Head of caudate nucleus (tissue), 42 donors: ENCODE results near the gene CTLA4.

Experiments
- DNase-seq, 42 donors: peaks; one replicate each; pipeline versions ENCODE4 v3.0.0 to v3.0.0-alpha.2; 2020 to 2021; ENCODE audit warnings: mixed read lengths in 7 of 42
- intact Hi-C: fragments of 100-400 bp; cut with DNase I; formaldehyde crosslinking; loops from one replicate; pipeline ENCODE4 v1.15.0; 2022

Gene CTLA4

DNA sequence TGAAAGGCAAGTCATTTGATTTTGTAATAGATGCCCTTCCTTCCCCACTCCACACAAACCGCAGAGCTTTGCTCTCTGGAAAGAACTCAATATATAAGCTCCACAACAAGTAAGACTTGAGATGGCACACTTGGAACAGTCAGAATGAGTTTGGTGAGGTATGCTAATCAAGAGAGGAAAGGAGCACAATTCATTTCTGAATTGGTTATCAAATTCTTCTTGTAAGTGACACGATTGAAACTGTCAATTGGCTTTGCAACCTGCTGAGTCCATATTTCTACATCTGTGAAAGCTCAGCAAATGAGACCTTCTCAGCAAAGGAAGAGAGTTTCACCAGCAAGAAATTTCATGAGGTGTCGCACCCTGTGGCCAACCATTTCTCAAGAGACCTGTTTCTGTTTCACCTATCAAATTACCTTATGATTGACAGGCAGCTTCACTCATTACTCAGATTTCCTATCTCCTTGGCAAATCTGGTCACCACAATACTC, 19.1 kb downstream of the CTLA4 start:
- intact Hi-C loops: no loop called here
- DNase-seq: no peak

DNA sequence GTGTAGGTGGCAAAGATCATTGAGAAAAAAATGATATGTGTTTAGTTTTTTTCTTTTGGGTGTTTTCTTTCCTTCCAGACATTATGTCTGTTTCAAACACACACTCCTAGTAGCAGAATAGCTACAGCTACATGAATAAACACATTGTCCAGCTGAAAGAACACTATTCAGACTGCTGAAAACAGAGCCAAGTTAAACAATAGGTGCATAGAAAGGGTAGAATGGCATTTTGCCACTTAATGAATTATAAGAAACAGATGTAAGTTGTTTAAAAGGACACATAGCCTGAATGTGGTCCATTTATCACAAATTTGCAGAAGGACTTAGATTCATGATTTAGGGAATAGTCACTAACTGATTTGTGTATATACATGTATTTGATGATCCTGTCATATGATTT, 20.1 kb downstream of the CTLA4 start:
- DNase-seq: peak in 2 of 42 donors; percentile 20 to 44
- intact Hi-C loops: no loop called here

DNA sequence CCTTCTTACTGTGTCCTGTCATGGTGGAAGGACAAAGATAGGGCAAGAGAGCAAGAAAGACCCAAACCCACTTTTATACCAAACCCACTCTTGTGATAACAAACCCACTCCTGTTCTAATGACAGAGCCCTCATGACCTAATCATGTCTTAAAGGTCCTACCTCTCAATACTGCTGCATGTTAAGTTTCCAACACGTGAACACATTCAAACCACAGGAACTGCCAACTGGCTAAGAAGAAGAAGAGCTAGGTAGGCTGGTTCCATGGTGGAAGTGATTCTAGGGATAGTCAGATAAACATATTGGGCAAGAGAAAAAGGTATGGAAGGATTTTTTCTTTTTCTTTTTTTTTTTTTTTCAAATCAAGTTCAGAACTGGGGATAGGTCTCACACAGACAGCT, 22.0 kb downstream of the CTLA4 start:
- intact Hi-C loops: no loop called here

DNA sequence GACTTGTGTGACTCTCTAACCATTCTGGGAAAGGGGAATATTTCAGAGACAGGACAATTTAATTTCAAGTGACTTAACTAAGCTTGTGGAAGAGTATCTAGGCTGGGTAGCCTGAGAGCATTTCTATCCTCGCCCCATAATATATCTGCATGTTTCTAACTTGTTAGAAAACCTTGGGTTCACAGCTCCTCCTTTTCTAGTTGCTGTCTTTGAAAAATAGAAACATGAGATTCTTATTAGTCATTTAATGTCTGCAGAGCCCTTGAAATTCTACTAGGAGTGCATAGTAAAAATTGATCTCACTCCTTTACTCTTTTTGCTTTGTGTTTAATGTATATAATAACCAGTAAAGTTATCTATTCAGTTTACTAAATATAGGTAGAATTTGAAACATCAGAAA, 22.4 kb downstream of the CTLA4 start:
- DNase-seq: no peak
- intact Hi-C loops: no loop called here

More for the DNA sequence above, 22.0 kb downstream of the CTLA4 start:
- no peak for DNase-seq

DNA sequence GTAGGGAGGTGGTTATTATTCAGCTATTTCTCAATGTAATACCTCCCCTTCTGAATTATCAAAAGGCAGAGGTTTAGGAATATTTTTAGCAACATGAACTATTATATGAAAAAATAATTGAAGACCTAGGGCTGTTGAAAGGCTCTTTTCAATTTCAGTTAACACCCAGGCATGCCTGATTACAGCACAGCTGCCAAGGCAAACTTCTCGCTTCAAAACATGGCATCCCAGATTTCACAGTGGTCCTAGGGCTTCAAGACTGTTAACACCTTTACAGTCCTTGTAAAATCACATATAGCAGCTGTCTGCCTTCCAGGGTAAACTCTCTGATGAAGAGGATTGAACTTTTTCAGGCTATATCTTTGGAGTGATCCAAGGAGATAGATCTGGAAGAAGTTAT, 23.2 kb downstream of the CTLA4 start:
- no peak for DNase-seq
- intact Hi-C loops: no loop called here

DNA sequence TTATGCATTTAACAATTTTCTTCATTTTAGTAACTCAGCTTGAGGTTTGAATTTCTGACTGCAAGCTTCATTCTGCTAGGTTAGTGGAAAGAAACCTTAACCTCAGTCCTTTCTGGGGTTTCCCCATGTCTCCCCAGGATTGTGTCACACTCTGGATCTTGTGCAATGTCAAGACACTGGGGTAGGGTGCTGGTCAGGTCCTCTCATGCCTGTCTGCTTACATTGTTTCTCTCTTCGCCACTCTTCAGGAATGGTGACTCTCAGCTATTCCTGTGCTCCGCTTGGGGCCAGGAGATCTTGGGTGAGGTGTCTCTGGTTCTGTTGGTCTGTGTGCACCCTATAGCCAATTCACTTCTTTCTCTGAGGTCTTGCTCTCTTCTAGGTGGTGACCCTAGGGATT, 23.9 kb downstream of the CTLA4 start:
- DNase-seq: peak in 7 of 42 donors; percentile 8 to 45 (median 26)
- intact Hi-C loops: no loop called here

DNA sequence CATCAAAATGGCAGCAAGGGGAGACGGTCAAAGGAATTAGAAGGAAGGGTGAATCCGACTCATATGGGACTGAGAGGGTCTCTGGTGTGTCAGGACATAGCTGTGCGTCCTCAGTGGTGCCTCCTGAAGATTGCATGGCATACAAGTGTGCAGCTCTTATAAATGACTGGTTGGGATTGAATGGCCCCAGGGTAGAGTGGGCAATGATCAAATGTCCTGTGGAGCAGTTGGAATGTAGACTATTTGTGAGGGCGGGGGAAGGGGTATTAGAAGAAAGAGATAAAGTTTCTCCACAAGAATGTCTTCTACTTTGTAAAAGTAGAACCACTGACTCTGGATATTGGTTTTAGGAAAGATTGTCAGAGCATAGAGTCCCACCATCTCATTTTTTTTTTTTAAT, 24.6 kb downstream of the CTLA4 start:
- intact Hi-C loops: no loop called here

DNA sequence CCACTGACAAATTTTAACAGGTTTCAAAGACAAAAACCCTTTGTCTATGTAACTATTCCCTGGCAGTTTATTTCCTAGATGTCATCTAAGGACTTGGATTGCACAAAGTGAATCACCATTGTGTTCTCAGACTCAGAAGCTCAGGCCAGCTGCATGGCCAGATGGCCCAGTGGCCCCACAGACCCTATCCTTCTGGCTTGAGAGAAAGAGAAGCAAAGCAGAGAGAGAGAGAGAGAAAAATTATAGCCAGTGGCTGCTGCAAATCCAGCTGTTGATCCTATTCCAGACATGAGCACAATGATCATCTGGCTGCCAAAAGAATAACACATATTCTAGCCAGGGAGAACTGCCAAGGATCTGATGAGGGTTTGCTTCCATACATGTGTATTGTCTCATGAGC, 25.8 kb downstream of the CTLA4 start:
- intact Hi-C loops: no loop called here
- peak; percentile 22 to 88 (median 72) for DNase-seq

More for the DNA sequence above, 24.6 kb downstream of the CTLA4 start:
- no peak for DNase-seq

DNA sequence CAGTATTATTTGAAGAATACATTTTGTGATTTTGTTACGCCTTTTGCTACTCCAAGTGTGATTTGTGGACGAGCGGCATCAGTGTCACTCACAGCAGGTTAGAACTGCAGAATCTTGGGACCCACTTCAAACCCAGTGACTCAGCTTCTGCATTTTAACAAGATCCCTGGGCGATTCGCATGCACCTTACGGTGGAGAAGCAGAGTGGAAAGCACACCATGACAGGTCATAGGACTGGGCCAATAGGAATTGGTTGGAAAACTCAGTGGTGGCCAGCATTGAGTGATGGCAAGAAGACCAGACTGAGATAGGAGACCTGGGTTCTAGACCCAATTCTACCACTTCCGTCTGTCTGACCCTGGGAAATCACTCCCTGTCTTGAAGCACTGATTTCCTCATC, 26.3 kb downstream of the CTLA4 start:
- no peak for DNase-seq
- intact Hi-C loops: no loop called here

DNA sequence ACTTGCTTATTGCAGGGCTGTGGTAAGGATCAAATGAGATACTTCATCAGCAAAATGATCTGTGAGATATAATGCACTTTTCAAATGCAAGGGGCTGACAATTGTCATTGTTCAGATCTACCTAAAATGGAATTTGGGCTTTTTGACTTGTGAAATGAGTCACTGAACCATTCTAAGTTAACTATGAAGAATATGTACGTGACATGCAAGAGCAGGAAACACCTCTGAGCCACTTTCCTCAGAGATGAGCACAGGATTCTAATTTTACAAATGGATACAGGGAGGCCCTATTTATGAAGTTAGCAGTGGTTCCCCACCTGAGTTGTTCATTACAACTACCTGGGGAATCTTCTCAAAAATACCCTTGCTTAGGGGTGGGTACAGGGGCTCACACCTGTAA, 26.7 kb downstream of the CTLA4 start:
- no peak for DNase-seq
- intact Hi-C loops: no loop called here

DNA sequence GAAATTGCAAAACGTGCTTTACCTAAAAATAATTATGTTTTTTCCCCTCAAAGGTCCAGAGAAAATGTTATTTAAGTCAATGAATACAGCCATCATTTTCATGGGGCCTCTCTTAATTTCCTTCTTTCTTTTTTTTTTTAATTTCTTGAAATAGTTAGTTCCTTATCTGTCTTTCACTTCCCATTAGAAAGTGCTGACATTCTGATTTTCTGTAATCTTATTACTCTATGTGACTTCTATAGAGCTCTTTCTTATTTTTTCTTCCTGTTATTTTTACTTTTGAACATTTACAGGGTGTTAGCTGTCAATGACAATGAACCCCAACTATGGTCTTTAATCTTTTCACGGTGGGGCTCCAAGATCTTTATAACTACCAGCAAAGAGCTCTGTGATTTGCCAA, 30.0 kb downstream of the CTLA4 start:
- intact Hi-C loops: no loop called here
- DNase-seq: no peak

DNA sequence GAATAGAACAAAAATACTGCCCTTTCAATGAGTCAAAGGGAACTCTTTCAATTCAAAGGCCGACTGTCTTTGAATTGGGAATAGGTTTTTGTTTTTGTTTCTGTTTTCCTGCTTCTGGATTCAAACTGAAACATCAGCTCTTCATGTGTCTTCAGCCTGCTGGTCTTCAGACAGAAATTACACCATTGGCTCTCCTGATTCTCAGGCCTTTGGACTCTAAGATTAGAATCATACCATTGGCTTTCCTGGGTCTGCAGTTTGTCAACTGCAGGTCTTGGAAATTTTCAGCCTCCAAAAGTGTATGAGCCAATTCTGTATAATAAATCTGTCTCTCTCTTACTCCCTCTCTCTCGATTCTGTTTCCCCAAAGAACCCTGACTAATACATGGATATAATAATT, 31.1 kb downstream of the CTLA4 start:
- DNase-seq: no peak
- intact Hi-C loops: no loop called here

DNA sequence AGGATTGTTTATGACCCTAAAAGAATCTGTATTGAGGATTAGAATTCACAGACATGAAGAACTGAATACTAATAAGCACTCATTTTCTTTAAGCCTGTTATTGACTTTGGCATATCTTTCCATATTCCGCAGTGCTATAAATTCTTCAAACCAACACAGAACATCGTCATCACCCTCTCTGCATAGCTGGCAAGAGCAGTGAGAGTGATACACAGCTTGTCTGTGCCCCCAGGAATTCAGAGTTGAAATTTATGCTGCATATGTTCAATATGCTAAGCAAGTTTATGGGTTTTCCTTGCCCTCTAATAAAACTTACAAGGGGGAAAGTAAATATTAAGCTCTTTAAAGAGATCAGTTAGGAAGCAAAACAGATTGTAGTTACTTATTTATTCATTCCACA, 32.7 kb downstream of the CTLA4 start:
- intact Hi-C loops: no loop called here
- no peak for DNase-seq

DNA sequence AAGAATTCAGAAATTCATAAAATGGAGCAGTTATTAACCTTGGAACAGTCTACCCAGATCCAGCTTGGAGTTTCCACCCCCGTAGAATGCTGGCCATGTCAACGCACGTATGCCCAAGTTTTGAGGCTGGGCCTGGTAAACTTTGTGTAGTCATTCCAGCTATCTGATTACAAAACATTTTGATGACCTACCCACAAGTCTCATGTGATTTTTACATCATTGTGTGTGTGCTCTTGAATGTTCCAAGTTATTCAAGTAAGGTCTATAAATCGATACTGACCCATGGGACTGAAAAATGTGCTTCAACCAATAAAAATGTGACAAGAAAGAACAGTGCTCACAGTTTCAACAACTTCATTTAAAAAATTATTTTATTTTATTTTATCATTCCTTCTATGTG, 36.5 kb downstream of the CTLA4 start:
- intact Hi-C loops: no loop called here

DNA sequence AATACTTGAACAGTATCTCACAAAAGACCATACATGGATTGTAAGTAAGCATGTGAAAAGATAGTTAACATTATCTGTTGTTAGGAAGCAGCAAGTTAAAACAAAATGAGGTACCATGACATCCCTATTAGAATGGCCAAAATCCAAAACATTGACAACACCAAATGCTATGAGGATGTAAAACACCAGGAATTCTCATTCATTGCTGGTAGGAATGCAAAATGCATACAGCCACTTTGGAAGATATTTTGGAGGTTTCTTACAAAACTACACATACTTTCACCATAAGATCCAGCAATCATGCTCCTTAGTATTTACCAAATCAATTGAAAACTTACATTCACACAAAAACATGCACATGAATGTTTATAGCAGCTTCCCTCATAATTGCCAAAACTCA, 38.1 kb downstream of the CTLA4 start:
- no peak for DNase-seq
- intact Hi-C loops: no loop called here

More for the DNA sequence above, 36.5 kb downstream of the CTLA4 start:
- no peak for DNase-seq

DNA sequence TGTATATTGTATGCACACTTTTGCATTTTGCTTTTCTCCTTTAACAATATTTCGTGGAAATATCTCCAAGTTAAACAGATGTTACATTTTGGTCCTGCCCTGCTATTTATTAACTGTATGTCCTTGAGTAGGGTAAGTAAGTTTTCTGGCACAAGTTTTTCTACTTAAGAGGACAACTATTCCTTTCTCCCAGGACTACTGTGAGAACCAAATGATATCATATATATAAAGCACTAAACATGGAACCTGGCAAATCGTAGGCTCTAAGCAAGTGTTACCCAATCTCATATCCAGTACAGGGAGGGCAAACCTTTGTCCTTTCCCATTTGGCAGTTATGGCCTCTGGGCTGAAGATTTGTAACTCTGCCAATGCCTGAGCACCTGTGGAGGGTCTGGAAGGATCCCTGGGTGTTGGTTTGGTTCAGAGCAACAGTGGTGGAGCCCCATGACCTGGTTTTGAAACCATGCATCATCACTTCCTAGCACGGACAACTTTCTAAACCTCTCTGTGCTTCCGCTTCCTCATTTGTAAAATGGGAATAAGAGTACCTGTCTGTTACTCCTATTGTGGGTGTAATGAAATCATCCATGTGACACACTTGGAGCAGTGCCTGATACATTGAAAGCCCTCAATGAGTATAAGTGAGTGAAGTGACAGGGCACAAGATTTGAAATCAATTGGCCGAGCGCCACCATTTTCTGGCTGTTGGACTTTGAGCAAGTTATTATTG, 40.7 kb downstream of the CTLA4 start:
- intact Hi-C loops: no loop called here

DNA sequence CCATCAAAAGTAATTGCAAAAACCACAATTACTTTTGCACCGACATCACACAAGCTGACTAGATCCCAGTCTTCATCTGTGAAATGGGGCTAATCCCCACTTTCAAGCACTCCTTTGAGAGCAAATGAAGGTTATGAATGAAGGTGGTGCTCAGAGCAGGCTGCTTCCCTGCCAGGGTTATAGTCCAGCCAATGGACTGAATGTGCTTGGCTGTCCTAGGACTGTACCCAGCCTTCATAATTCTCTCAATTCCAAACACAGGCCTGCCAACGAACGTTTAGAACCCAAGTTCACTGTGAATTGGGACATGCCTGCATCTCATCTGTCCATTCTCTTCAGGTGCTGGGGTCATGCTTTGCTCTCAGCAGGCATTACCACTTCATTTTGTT, 41.2 kb downstream of the CTLA4 start:
- intact Hi-C loops: no loop called here
- no peak for DNase-seq

More for the DNA sequence above, 40.7 kb downstream of the CTLA4 start:
- peak in 3 of 42 donors; percentile 4 to 37 (median 10) for DNase-seq

DNA sequence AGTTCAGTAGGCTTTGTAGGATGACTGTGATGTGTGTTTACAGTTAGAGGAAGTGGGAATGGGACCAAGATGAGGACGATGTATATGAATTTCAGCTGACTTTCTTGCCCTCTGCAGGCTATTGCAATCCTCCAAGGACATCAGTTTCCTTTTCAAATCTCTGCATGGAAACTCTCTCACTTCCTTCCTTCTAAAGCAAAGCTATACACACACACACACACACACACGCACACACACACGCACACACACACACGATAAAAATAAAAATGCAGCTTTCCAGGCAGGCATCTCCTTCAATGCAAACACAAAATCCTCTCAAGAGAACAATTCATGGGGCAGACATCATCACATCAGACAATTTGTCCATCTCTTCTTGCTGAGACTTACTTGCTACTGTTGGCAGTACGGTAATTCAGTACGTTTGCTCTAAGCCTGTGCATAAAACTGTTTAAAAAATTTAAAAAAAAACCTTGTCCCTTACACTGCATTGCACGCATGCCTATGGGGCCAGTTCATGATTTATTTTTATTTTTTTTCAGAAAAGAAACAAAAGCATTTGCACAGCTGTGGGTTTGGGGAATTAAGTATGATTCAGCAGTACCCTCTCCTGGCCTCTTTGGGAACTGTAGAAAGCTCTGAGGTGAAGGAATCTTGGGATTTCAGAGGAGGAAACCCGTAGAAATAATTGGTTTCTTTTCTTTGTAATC, 41.8 kb downstream of the CTLA4 start:
- intact Hi-C loops: no loop called here
- DNase-seq: peak in 19 of 42 donors; percentile 21 to 72 (median 42)

DNA sequence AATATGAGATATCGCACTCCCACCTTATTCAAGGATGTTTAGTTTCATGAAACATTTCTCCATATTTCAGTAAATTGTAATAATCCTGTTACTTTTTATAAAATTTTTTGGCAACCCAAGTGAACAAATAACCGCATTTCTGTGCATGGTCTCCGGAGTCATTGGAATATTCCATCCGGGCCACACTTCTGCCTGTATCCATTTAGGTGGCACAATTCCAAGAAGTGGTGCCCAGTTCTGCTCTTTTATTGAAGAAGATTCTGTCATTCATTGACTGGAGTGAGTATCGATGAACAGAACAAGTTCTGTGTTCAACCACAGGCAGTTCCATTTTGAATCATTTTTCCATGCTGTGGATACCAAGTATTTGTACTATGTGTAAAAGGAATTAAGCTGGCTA, 42.4 kb downstream of the CTLA4 start:
- intact Hi-C loops: no loop called here
- DNase-seq: peak in 2 of 42 donors; percentile 10 to 16

DNA sequence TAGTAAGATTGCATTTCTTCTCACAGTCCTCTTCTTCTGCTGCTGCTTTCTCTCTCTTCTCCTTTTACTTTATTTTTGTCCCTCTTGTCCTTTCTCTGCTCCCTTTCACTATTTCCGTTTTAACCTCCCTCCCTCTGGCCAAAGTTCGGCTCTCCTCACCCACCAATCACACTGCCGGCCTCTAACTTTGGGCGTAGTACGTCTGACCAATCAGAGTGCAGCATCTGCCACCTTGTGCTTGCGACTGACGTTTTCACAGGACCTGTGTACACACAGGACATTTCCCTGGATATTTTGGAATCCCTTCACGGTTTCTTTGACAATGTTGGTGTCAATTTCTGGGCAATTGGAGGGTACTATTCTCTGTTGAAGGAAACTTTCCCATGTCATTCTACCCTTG, 46.4 kb downstream of the CTLA4 start:
- DNase-seq: no peak
- intact Hi-C loops: no loop called here
